ENCODE measurements around the gene PTPN20. TPM values are rescaled to one million over a fixed set of nuclear protein-coding genes. Genes with fewer than 3 reads are reported as not detected.

Gene PTPN20
- total RNA-seq, 1 donor from 2014 or later: 16.3 TPM

DNA sequence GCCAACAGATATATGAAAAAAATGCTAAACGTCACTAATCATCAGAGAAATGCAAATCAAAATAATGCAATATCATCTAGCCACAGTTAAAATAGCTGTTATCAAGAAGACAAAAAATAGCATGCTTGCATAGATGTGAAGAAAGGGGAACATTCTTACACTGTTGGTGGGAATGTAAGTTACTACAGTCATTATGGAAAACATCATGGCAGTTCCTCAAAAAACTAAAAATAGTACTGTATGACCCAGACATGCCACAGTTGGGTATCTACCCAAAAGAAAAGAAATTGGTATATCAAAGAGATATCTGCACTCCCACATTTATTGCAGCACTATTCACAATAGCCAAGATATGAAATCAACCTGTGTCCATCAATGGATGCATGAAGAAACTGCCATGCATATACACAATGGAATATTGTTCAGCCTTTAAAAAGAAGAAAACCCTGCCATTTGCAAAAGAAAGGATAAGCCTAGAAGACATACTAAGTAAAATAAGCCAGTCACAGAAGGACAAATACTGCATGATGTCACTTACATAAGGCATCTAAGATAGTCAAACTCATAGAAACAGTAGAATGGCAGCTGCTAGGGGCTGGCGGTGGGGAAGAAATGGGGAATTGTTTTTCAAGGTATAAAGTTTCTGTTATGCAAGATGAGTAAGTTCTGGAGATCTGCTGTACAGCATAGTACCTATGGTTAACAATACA is 107.0 kb downstream of the PTPN20 start:
- intact Hi-C loops (cut with DNase I): no loop called here
- no peak for DNase-seq (ENCODE audit: low spot score)

GRCh38 chr10:47019155-47020145 is 108.2 kb downstream of the PTPN20 start:
- intact Hi-C loops (cut with DNase I): loop anchor here (10.0 kb wide), 1 partner anchor 295 kb away; no protein-coding TSS in a partner anchor

DNA sequence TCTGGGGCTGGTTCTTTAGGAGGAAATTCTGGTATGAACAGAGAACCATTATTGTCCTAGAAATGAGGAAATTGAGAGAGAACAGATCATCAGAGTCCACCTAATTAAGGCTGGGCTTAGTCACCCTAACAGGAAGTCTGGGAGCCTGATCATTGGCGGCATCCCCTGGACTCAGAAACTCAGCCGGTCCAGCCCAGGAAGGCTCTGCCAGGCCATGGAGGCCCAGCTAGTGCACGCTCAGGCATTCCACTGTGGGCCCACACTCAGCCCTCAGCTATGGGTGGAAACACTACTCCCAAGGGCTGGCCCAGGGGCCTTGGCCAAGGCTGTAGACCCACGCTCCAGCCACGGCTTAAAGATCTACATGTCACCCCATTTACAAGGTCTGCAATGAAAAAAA is 109.2 kb downstream of the PTPN20 start:
- intact Hi-C loops (cut with DNase I): loop anchor here (10.0 kb wide), 1 partner anchor 294 kb away; no protein-coding TSS in a partner anchor

More at GRCh38 chr10:47019155-47020145, 108.2 kb downstream of the PTPN20 start:
- DNase-seq (ENCODE audit: low spot score): no peak

DNA sequence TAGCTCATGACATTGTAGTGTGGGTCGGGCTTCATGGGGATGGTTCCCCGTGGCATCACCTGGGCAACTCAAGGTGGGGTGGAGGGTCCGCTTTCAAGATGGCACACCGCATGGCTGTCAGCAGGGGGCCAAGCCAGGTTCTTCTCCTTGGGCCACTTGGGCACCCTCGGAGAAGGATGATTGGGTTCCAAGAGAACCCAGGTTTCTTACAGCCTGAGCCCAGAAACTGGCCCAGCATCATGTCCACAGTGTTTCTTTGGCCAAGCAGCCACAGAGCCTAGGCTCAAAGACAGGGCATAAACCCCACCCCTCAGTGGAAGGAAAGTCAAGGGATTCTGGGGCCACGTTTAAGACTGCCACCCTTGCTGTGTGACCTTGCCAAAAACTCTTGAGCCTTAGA is 110.6 kb downstream of the PTPN20 start:
- DNase-seq (ENCODE audit: low spot score): peak; percentile 70
- intact Hi-C loops (cut with DNase I): loop anchor here (10.0 kb wide), 1 partner anchor 293 kb away; no protein-coding TSS in a partner anchor

More for the DNA sequence above, 109.2 kb downstream of the PTPN20 start:
- no peak for DNase-seq (ENCODE audit: low spot score)

DNA sequence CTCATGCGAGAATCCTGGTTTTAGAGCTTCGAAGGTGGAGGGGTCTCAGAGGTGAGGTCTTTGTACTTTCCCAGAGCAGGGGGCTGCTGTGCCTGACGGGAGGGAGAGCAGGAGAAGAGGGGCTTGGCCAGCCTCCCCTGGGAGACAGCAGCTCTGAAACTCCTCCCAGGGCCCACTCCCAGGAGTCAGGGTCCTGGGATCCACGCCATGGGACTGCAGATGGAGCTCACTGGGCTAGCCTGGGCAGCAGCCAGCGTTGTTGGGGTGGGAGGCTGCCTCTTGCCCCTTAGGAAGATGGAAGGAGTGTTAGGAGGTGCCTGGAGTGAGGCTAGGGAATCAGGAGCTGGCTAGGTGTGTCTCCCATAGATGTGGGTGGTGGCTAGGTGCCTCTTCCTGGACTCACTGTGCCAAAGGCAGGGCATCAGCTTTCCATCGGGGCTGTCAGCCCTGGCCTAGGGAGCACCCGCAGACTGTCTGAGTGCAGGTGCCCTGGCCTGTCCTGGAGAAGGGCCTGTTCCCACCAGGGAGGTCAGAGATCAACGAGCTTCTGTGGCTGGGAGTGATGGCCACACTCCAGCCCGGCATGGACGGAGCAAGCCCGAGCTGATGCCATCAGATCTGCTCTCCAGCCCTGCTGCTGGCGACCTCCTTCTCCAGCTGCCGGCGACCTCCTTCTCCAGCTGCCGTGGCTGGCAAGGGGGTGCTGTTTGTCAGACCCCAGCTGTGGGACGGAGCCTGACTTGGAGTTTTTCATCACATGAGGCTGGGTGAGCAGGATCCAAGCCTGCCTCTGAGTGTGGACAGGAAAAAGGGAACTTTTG is 111.3 kb downstream of the PTPN20 start:
- intact Hi-C loops (cut with DNase I): loop anchor here (10.0 kb wide), 1 partner anchor 292 kb away; no protein-coding TSS in a partner anchor

DNA sequence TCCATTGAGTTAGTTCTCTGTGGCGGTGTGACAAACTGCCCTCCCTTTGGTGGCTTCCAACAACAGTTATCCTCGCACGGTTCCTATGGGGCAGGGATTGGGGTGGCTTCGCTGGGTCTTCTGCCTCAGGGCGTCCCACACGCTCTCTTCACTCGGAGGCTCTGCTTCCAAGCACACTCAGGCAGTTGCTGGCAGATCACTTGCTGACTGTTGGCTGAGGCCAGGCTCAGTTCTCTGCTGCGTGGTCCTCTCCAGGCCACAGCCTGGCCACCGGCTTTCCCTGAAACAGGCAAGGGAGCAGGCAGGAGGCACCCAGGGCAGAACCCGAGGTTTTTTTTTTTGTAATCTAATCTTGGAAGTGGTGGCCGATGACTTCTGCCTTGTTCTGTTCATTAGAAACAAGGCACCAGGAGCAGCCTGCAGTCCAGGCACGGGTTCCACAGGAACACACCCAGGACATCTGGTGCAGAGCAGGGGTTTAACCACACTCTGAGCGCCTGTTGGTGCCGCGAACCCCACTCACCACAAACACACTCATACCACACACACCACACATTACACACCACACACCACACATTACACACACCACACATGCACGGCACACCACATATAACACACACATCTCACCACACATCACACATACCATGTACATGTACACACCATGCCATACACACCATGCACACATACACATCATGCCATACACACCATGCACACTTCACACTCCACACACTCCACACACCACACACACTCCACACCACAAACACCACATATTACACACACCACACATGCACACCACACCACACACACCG is 112.2 kb downstream of the PTPN20 start:
- peak; percentile 75 for DNase-seq (ENCODE audit: low spot score)
- intact Hi-C loops (cut with DNase I): loop anchor here (10.0 kb wide), 1 partner anchor 291 kb away; no protein-coding TSS in a partner anchor

More for the DNA sequence above, 111.3 kb downstream of the PTPN20 start:
- DNase-seq (ENCODE audit: low spot score): peak; percentile 70

DNA sequence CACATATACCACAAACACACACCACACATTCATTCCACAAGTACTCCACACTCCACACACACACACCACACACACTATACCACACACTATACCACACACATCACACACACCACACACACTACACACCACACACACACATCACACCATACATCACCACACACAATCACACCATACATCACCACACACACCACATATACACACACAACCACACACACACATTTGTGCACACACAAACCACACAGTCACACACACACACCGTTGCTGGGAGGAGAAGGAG is 112.8 kb downstream of the PTPN20 start:
- intact Hi-C loops (cut with DNase I): loop anchor here (10.0 kb wide), 1 partner anchor 291 kb away; no protein-coding TSS in a partner anchor
- no peak for DNase-seq (ENCODE audit: low spot score)

DNA sequence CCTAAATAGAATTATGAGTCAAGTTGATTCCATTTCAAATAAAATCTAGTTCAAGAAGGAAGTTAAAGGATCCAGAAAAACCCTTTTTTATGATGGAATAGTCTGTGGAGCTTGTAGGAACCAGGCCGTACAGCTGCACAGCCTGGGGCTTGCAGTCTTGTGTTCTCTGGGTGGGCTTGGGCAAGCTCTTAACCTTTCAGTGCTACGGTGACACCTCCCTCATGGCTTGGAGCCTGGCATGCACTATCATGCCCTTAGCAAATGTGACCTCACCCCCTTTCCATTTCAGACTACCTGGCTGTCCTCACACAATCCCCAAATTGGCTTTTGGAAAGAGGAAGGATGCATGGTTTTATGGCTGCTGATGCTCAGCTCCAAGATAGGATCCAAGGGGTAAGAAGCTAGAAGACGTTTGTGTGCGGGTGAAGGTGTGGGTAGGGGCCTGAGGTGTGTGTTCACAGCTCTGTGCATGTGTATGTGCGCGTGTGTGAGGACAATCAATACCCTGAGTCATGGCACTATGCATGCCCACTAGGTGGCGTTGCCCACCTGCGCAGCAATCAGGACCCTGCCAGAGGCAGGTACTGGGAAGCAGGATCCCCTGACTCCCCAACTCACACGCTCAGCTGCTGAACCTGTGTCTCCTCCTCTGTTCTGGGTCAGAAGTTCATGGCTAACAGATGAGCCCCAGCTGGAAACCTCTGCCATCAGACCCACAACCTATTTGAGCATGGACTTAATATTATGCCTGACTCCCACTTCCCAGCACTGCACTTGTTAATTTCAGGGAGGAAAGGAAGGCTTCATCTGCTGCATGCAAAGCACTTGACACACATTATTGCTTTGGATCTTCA is 113.4 kb downstream of the PTPN20 start:
- DNase-seq (ENCODE audit: low spot score): peak; percentile 80
- intact Hi-C loops (cut with DNase I): loop anchor here (10.0 kb wide), 1 partner anchor 290 kb away; no protein-coding TSS in a partner anchor

- DNase-seq (ENCODE audit: low spot score): no peak
- intact Hi-C loops (cut with DNase I): loop anchor here (10.0 kb wide), 1 partner anchor 290 kb away; no protein-coding TSS in a partner anchor
These were observed 114.0 kb downstream of the PTPN20 start for GRCh38 chr10:47025253-47025539.

DNA sequence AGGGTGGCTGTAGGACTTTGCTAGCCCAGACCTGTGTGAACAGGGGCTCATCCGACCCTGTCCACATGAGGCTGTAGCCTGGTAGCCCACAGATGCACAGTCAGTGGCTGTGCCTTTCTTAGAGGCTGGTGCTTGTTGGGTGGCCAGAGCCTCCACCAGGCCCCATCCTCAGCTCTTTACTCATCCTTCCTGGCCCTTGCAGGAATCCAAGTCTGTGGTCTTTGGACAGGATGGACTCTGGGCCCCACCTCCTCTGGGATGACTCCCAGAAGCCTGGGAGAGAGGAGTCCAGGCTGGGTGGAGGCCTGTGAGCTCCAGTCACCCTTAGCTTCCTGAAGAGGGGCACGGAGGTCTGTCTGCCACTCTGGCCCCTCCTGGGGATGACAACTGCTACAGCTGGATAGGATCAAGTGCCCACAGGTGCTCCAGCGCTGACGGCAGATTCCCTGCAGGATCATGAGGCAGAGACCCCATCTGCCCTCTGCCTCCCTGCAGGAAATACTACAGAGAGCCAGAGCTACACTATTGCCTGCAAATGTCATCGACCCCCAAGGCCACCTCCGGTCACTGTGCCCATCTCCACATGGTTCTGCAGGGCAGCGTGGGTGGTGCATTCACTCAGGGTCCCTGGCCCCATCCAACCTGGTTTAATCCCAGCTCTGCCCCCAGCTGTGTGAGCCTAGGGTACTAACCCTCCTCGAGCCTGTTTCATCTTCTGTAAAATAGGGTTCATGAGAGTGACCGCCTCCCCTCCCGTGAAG is 114.5 kb downstream of the PTPN20 start:
- peak; percentile 72 for DNase-seq (ENCODE audit: low spot score)
- intact Hi-C loops (cut with DNase I): loop anchor here (10.0 kb wide), 1 partner anchor 289 kb away; no protein-coding TSS in a partner anchor

GRCh38 chr10:47026301-47027107 is 115.3 kb downstream of the PTPN20 start:
- intact Hi-C loops (cut with DNase I): loop anchor here (10.0 kb wide), 1 partner anchor 288 kb away; no protein-coding TSS in a partner anchor
- DNase-seq (ENCODE audit: low spot score): peak; percentile 70

DNA sequence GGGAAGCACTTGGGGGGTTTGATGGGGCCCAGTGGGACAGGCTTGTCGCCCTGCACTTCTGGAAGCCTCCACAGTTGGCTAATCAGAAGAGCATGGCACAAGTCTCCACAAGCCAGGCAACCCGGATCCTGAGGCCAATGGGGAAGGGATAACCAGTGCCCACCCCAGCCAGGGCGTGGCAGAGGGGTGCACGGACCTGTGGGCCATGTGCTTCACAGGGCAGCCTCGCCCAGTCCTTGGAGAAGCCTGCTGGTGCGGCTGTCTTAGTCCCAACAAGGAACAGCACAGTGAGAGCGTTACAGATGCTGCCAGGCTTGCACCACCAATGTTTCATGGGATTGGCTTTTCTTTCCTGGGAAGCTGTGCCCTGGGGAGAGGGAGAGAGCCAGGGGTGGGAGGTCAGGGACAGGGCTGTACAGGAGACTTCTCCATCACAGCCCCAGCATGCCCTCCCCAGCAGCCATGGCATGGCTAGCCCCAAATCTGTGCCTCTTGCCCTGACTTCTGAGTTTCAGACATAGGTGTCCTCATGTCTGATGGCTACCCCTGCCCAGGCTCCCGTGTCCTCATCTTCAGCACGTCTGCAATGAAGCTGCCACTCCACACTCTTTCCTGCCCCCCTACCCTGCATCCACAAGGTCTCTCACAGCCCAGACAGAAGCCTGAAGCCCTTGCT is 116.0 kb downstream of the PTPN20 start:
- intact Hi-C loops (cut with DNase I): loop anchor here (10.0 kb wide), 1 partner anchor 288 kb away; no protein-coding TSS in a partner anchor
- no peak for DNase-seq (ENCODE audit: low spot score)

- intact Hi-C loops (cut with DNase I): loop anchor here (10.0 kb wide), 1 partner anchor 287 kb away; no protein-coding TSS in a partner anchor
- no peak for DNase-seq (ENCODE audit: low spot score)
These were observed 116.6 kb downstream of the PTPN20 start for GRCh38 chr10:47027784-47028260.

DNA sequence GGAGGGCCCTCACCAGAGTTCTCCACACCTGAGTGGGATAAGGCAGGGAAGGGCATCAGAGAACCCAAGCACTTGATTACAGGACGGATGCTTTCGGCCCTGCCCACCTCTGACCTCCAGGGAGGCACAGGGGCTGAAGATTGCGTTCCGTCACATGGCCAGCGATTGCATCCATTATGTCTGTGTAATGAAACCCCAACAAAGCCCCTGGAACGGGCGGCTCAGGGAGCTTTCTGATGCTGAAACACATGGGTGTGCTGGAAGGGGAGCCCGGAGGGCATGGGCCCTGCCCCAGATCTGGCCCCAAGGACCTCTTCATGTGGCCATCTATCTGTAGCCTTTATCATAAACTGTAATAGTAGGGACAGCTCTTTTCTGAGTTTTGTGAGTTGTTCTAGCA is 117.2 kb downstream of the PTPN20 start:
- DNase-seq (ENCODE audit: low spot score): peak; percentile 68
- intact Hi-C loops (cut with DNase I): loop anchor here (10.0 kb wide), 1 partner anchor 286 kb away; no protein-coding TSS in a partner anchor
